HG03575 (cell line): ENCODE measurements around the gene GRIA1.

Experiments used
- ATAC-seq: cut with Tn5 transposase; IDR thresholded peaks from one replicate; pipeline ENCODE4 v1.9.1; 2021; ENCODE audit not compliant: unreplicated experiment, insufficient number of reproducible peaks, low FRiP score; ENCODE audit errors: extremely low read depth

The GRIA1 gene

DNA sequence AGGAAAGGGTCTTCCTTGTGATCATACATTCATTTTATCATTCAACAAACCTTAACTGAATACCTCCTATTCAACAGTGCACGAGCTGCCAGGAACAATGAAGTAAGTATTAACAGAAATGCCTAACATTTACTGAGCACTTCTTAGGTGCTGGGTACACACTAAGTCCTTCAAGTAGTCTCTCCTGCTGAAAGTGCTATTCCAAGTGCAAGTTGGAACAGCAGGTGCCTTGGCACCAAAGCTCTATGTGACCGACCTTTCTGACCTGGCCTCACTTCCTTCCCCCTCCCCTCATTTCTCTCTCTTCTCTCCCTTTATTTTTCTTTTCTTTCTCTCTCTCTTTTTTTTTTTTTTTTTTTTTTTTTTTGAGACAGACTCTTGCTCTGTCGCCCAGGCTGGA lies 94.5 kb downstream of the GRIA1 start:
- ATAC-seq = no peak

DNA sequence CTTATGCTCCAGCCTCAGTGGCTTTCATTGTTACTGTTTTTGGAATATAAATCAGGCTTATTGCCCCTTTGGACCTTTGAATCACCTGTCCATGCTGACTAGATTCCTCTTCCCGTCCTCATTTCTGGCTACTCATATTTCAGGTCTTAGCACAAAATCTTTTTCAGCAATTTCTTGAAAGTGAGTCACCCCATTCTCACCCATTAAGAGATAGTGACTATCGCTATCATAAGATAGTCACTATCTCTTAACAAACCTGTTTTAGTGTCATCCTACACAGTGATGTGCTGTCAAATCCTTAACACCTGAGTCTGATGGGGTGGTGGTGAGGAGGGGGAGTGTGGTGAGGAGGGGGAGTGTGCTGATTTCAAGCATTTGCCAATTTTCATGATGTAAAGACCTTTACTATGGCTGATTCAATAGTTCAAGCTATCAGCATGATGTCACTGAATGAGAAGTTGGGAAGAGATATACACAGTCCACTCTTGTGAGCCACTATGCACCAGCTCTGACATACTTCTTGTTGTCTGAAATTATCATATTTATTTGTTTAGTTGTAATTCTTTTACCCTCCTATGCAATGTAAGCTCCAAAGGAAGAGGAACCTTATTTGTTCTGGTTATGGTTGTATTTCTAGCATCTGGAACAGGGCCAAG lies 95.3 kb downstream of the GRIA1 start:
- ATAC-seq = no peak

DNA sequence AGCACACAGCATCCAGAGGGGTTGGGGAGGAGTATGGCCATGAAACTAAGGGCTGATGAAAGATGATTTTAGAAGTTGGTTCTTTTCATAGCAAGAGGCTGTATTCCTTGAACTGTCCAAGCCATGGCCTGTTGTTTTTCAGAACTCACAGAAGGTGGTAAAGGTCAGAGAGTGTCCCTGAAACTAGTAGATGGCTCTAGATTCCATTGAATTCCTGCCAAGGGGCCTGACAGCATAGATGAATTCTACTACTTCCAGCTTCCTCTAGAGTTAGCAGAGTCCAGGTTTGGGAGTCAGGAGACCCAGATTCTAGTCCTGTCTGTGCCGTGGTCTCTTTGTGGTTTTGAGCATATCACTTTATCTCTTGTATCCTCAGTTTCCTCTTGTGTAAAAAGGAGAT lies 101.6 kb downstream of the GRIA1 start:
- no peak for ATAC-seq

DNA sequence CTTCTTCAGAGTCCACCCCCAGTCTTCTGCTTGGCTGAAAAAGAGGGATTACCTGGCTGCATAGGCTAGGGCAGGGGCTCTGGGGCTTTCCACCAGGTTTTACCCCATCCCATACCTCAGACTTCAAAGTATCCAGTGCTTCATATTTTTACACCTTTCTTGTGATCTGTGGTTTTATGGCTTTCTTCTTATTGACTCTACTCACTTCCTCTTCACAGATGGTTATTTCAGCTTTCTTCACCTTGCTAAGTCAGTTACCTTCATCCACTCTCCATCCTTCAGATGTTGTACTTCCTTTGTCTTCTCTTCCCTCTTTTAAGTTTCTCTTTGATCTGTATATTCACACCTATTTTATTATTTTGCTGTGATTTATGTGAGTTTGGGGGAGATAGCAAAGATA lies 104.3 kb downstream of the GRIA1 start:
- no peak for ATAC-seq

DNA sequence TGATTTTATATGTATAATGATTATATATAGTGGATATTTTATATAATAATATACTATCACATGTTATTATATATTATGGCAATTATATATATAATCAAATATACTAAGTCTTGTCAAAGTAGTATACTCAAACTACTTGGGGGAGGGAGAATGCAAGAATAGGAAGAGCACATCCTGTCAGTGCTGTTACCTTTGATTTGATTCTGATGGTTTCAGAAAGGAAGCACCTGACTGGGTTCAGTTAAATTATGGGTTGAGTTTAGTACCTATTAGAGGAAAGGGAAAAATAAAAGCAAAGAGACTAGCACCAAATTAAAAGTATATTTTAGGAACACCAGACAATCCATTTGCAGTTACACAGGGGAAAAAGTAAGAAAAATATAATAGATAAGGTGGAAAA lies 107.6 kb downstream of the GRIA1 start:
- peak; percentile 63 for ATAC-seq

DNA sequence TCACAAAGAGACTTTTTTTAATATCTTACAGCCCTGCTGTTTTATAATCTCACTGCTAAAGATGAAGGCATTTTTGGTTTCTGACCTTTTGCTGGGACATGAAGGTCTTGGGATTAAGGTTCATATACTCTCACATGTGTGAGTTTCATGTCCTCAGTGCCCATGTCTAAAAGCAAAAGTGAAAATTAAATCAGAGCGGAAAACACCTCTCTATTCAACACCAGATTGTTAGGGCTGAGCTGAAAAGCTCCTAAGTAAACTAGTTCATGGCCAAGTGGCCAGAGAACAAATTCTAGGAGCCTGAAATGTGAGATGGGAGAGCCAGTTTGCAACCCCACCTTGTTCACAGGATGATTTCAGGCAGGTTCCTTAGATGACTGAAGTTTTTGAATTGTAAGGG lies 110.9 kb downstream of the GRIA1 start:
- no peak for ATAC-seq

DNA sequence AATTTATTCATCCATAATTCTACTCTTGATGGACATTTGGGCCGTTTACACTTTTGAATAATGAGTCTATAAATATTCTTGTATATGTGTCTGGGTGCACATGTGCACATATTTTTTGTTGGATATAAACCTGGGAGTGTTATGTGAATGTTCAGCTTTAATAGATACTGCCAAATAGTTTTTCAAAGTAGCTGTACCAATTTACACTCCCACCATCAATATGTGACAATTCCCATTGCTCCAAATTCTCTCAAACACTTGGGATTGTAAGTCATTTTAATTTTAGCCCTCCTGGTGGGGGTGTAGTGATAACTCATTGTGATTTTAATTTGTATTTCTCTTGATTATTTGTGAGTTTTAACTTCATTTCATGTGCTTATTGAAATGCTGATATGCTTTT lies 114.9 kb downstream of the GRIA1 start:
- no peak for ATAC-seq

DNA sequence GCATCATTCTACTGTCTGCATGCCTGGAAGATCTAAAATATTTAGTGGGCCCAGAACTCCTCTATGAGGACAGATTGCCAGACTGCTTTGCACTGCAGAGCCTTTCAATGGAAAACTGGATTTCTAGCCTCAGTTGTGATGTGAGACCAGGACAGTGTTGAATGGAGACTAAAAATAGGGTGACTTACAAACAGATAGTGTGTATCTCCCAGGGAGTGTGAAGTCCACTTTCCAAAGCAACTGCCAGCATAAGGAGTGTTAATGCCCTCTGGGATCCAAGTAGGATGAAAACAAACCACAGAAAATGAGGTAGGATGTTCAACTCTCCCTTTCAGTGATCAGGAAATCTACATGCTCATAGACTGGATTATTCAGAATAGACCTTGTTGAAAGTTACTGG lies 119.5 kb downstream of the GRIA1 start:
- no peak for ATAC-seq

DNA sequence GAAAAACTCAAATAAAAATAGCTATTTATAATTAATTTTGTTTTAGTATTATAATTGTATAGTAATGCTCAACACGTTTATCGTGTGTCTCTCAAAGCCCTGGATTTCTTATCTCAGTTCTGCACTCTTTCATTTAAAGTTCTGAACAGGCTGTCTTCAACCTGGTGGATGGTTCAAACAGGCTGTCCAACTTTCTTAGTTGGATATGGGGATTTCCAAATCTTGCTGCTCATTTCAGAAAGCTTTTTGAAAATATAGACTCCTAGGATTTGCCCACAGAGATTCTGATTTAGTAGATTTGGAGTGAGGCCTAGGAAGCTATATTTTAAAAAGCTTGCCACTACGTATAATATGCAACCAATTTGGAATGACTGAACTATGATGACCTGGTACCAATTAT lies 120.3 kb downstream of the GRIA1 start:
- no peak for ATAC-seq

DNA sequence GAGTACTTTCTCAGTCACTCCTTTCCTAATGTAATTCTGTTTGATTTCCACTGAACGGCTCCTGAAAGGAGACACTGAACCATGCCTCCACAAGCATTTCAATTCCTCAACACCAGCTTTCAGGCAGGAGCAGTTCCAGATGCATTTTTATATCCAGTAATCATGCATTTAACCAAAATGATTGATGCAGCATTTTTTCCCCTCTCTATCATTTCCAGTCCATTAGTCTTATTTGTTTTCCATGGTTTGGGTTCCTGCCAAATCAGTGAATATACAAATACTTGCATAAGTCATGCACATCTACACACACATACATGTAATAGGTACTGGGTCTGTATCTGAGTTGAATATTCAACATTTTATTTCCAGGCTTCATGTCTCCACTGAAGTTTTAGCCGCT lies 122.7 kb downstream of the GRIA1 start:
- ATAC-seq = no peak

DNA sequence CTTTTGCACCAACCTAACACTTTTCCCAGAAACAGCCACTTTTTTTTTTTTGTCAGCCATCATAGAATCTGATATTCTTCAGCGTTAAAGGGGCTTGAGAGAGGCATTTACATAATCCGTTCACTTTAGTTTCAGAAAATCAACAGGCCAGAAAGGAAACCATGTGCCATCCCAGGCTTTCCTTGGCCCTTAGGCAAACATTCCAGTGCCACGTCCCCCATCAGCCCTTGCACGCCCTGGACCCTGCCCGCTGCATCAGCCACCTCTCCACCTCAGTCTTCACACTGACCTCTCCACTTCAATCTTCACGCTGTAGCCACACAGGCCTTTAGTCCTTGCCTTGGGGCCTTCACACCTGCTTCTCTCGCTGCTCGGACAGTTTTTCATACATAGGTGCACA lies 123.2 kb downstream of the GRIA1 start:
- no peak for ATAC-seq

DNA sequence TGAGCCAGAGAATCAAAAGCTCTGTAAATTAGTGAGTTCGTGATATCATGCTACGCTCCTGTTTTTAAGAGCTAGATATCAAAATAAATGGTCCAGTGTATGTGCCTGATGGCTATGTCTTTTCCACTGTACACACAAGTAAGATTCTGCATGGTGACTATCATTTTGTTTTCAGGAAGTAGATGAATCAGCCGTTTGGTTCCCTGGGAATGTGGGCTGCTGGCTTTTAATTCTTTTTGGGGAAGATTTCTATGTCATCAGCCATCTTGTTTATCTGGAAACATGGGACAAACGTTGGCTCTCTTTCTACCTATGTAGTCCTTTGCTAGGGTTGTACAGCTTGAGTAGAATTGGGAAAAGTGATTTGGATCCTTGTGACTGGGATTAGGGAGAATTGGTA lies 126.7 kb downstream of the GRIA1 start:
- no peak for ATAC-seq

DNA sequence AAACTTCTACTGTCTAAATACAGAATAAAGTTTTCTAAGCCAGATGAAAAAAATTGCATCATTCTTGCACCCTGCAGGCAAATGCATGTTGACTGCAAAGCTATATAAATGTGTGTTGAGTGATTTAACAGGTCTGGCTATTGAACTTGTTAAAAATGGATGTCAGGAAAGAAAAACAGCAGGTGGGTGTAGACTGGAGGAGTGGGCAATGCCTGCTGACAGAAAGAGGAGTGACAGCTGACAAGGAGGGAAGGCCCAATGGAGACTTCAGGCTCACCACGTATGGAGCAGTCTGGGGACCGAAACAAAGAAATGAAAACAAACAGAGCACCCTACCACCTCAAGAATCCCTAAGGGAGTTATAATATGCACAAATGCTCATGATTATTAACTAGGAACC lies 127.8 kb downstream of the GRIA1 start:
- no peak for ATAC-seq

DNA sequence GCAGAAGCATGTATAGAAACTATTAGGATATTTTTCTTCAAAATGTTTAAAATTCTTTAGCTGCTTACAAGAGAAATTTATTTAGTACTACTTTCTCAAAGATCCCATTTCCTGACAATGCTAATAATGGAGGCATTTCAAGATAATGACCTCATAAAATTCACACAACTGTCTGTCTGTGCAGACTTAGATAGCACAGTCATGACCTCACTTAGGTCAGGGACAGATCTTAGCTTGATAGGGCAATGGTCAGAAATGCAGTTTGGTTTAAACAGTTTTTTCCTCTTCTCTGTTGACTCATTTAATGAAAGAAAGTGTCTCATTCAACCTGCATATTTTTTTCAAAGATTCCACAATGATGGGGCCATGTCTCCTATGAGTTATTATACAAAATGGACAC lies 128.4 kb downstream of the GRIA1 start:
- no peak for ATAC-seq

DNA sequence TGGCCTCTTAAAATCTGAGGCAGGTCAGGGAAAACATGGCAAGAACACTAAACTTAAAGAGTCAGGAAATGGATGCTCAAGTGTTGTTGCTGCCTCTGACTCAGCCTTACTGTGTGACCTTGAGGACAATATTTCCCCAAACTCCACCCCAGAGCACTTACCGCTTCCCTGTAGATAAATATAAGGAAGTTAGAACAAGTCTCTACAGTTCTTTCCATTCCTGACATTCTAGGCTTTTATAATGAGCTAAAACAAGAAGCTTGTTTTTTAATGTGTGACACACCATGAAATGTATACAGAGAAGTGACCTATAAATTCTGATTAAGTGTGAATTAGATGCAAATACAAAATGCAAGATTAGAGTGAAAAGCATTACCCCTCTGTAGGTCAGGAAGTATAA lies 129.3 kb downstream of the GRIA1 start:
- ATAC-seq = no peak

DNA sequence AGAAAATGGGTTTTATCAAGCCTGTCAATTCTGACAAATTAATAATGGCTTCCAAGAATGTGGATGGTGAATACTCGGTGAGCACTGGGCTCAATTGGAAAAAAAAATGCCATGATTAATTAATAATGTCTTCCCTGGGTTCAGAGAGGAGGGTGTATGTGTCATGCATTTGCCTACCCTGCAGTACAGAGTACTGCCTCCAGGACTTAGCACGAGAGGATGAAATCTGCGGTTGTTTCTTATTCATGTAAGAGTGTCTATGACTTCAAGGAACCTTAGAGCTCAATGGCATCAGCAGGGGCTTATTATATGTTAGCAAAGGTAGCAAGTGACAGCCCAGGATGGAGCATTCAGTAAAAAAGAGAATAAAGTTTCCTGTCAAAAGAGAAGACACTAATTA lies 132.7 kb downstream of the GRIA1 start:
- no peak for ATAC-seq

DNA sequence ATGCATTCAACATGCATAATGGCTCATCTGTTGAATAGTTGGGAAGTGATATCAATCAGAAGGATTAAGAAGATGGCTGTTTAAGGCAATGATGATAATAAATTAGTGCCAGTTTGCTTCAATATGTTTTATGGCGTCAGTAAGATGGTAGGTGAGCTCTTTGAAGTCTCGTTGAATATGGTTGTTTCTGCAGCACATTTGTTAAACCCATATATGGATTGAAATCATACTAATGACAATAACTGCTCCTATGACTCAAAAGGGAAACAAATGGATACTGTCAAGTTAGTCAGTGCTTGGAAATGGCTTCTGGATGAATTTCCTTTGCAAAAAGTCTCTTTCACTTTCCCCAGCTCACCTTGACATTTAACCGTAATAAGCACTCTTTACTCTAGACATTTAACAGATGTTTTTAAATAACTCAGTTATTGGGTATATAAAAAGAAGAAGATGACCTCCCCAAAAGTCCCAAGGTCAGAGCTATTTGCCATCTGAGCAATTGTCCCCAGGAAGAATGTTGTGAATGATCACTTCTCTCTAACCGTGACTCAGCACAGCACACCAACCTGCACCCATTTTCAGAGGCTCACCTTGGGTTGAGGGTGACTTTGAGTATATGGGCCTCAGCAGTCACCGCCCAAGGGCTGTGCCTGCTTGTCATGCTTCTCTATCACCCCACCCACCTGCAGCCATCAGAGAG lies 133.4 kb downstream of the GRIA1 start:
- no peak for ATAC-seq

DNA sequence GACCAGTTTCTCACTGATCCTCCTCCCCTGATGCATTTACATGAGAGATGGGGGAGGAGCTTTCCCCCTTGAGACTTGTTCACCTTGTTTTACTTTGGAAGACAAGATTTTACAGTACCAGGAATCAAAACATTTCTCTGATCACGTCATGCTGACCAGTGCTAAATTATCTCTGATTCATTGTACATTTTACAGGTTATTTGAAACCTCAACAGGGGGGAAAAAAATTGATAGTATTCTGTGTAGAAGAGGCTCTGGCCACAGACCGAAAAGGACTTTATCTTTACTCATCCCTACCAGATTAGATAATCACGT lies 133.9 kb downstream of the GRIA1 start:
- no peak for ATAC-seq

DNA sequence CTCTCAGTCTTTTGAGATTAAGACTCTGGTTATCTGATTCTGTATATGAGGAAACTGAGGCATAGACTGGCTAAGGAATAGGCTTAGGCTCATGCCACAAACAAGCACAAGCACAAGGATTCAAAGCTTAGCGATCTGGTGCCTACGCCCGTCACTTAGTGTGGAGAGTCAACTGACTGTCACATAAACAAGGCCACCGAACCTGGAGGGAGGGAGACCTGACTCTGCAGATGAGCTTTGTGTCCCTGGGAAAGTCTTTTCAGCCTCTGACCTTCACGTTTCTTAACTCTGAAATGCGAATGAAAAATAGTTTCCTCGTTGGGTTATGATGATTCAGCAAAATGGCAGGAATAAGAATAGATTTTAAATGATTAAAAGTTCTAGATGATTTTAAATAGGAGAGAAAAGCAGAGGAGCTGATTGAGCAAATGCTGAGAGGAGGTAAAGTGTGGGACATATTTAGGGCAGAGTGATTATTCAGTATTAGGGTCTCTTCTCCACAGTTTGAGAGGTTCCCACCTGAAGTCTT lies 135.4 kb downstream of the GRIA1 start:
- no peak for ATAC-seq

DNA sequence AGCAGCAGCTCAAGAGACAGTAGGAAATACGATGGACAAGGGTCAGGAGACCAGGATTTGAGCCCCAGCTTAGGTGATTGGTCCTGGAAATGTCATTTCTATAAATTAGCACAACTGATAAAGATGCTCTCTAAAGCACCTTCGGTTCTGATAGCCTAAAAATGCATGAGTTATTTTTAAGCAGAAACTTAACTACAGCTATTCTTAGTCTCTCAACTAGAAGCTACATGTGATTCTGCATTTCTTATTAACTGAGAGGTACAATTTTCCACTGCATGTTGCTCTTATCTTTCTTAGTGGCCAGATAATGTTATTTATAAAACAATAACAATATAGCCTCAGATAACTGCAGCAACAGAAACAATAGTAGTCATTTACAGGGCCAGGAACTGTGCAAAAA lies 136.4 kb downstream of the GRIA1 start:
- no peak for ATAC-seq
